ENCODE results near the gene GCSAM. TPM values are rescaled to one million over a fixed set of nuclear protein-coding genes. Genes with fewer than 3 reads are reported as not detected.

The GCSAM gene
- total and polyA plus RNA-seq, 2 donors (not counting 1 experiment from before 2014, with no cell fraction given): 14.9 to 24.6 TPM

- Mint-ChIP-seq H3K4me3 (peak overlapping the region; percentile 50), H3K27ac (peak overlapping the region; percentile 91), H3K4me1 (peaks cover 88% of the 10 kb centered on the region), H3K9me3 (ENCODE audit: insufficient read depth) (no peaks in the 10 kb centered on the region), H3K27me3 (no peaks in the 10 kb centered on the region)
- peak overlapping the region; percentile 31 for H3K9ac ChIP-seq (ENCODE audit: low read length)
- peaks cover 30% of the 10 kb centered on the region for H3K79me2 ChIP-seq (ENCODE audit: control insufficient read depth, insufficient read depth, low read length)
- H3K4me2 ChIP-seq (replicated peaks; ENCODE audit: low read depth, low read length, poor library complexity, severe bottlenecking): peak overlapping the region; percentile 62
- intact Hi-C loops (cut with micrococcal nuclease): loop anchor here (5.0 kb wide), 3 partner anchors 169 to 461 kb away; partner anchors contain the start of genes ATG3 and SLC35A5
- ChIA-PET POLR2A (interaction anchor here (1.0 kb wide), 1 partner anchor 10 kb away, joined by 4 read pairs; no protein-coding TSS in a partner anchor), CTCF (interaction anchor here (0.8 to 3.0 kb wide), 8 partner anchors 8 to 196 kb away, joined by 3 to 20 read pairs (median 8); no protein-coding TSS in a partner anchor)
- no peaks in the 10 kb centered on the region for H3K27me3 ChIP-seq (replicated peaks in 1 of 4; ENCODE audit: control extremely low read depth in 1 of 4, control insufficient read depth in 3 of 4, insufficient read depth in 4 of 4, low read length in 3 of 4)
- H3K36me3 ChIP-seq (replicated peaks in 1 of 2; ENCODE audit: control extremely low read depth in 1 of 2, control insufficient read depth in 1 of 2, extremely low read depth in 1 of 2, insufficient read depth in 2 of 2, low read length in 1 of 2): peaks cover 0 to 19% of the 10 kb centered on the region in 2 experiments
- peak overlapping the region in 2 of 5 experiments; percentile 24 to 37 for H3K4me3 ChIP-seq (ENCODE audit: control extremely low read depth in 1 of 5, extremely low read depth in 1 of 5, insufficient read depth in 1 of 5, low read depth in 2 of 5, low read length in 4 of 5)
- 0% methylated on average over 1 of the region's 10 CpGs for WGBS (ENCODE audit: insufficient coverage)
- no peaks in the 10 kb centered on the region for H4K20me1 ChIP-seq (ENCODE audit: control insufficient read depth, insufficient read depth, low read length, poor library complexity, severe bottlenecking)
- peak overlapping the region; percentile 93 to 98 for H3K27ac ChIP-seq (ENCODE audit: low read length in 2 of 2)
- H3K9me3 ChIP-seq (ENCODE audit: control extremely low read depth in 1 of 3, control insufficient read depth in 2 of 3, insufficient read depth in 1 of 3, low read length in 2 of 3): no peaks in the 10 kb centered on the region
- TF ChIP-seq CTCF (IDR thresholded peaks at IDR 0.05) (no peak), EZH2 (IDR thresholded peaks at IDR 0.05; ENCODE audit: borderline replicate concordance, insufficient read depth, low read depth, low read length, poor library complexity, severe bottlenecking) (no peak)
- H2AFZ ChIP-seq (ENCODE audit: insufficient read depth, low read depth, low read length, poor library complexity, severe bottlenecking): peak overlapping the region; percentile 19
- H3K4me1 ChIP-seq (ENCODE audit: control insufficient read depth in 2 of 2, insufficient read depth in 2 of 2, low read length in 2 of 2): peaks cover 75 to 89% of the 10 kb centered on the region in 2 donors
- peak; percentile 72 for DNase-seq
- ATAC-seq (ENCODE audit: low read depth): no peak
Observed at GRCh38 chr3:112127522-112128494, 5.2 kb downstream of the GCSAM start.

All from B cell (primary cell).